Lower lobe of right lung (tissue), 2 donors: ENCODE results near the gene CRIP3. TPM values are rescaled to one million over a fixed set of nuclear protein-coding genes. Genes with fewer than 3 reads are reported as not detected.
A peak's percentile ranks its signal among the peaks of the same experiment; 100 is the strongest.

Experiments used
- ATAC-seq, 2 donors: fragments of 200-7000 bp; cut with Tn5 transposase; one replicate each; pipeline ENCODE4 v1.9.1; 2020 to 2022; ENCODE audit warnings: mild to moderate bottlenecking in 2 of 2, moderate library complexity in 2 of 2
- DNase-seq: peaks from one replicate; pipeline ENCODE4 v3.0.0-alpha.2; 2020
- H3K27ac ChIP-seq: fragments of 200-600 bp; one replicate; pipeline ENCODE4 v1.8.0; 2022
- H3K27me3 ChIP-seq: fragments of 200-600 bp; one replicate; pipeline ENCODE4 v1.8.0; 2022; ENCODE audit warnings: low read depth
- H3K36me3 ChIP-seq: fragments of 200-600 bp; one replicate; pipeline ENCODE4 v1.8.0; 2022; ENCODE audit warnings: mild to moderate bottlenecking
- H3K4me1 ChIP-seq: fragments of 200-600 bp; one replicate; pipeline ENCODE4 v1.8.0; 2022
- H3K4me3 ChIP-seq: fragments of 200-600 bp; one replicate; pipeline ENCODE4 v1.8.0; 2022; ENCODE audit warnings: mild to moderate bottlenecking
- H3K9me3 ChIP-seq: fragments of 200-600 bp; one replicate; pipeline ENCODE4 v1.8.0; 2022
- intact Hi-C: fragments of 100-400 bp; cut with DNase I; formaldehyde crosslinking; loops from one replicate; pipeline ENCODE4 v1.11.0; 2022
- total RNA-seq: library from RNA; stranded (reverse); fragmentation: NEBNext Ultra II Directional; extraction: Animal tissue kit (Norgen Biotek cat#: 25700); gene quantifications from one replicate; pipeline ENCODE4 v1.2.1, GENCODE V29; 2021
- TF ChIP-seq, protein P1 (sequence below): fragments of 200-600 bp; IDR thresholded peaks from one replicate; pipeline ENCODE4 v1.8.0; 2022; ENCODE audit warnings: antibody characterized with exemption, mild to moderate bottlenecking
- donor health status: DM: no; HTN: yes; CAD: no; lungs with severe emphysema.

Gene CRIP3
- total RNA-seq, 1 donor from 2014 or later, result 0.95 TPM

- H3K4me3 ChIP-seq, result no peak overlapping the region
- peaks cover 74% of the 10 kb centered on the region for H3K36me3 ChIP-seq
- ATAC-seq (no peak), DNase-seq (no peak)
- intact Hi-C loops, result no loop called here
- no peaks in the 10 kb centered on the region for H3K4me1 ChIP-seq
- TF ChIP-seq, protein P1, sequence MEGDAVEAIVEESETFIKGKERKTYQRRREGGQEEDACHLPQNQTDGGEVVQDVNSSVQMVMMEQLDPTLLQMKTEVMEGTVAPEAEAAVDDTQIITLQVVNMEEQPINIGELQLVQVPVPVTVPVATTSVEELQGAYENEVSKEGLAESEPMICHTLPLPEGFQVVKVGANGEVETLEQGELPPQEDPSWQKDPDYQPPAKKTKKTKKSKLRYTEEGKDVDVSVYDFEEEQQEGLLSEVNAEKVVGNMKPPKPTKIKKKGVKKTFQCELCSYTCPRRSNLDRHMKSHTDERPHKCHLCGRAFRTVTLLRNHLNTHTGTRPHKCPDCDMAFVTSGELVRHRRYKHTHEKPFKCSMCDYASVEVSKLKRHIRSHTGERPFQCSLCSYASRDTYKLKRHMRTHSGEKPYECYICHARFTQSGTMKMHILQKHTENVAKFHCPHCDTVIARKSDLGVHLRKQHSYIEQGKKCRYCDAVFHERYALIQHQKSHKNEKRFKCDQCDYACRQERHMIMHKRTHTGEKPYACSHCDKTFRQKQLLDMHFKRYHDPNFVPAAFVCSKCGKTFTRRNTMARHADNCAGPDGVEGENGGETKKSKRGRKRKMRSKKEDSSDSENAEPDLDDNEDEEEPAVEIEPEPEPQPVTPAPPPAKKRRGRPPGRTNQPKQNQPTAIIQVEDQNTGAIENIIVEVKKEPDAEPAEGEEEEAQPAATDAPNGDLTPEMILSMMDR, result no peak
- H3K27me3 ChIP-seq, result no peaks in the 10 kb centered on the region
- H3K9me3 ChIP-seq, result no peaks in the 10 kb centered on the region
- H3K27ac ChIP-seq, result no peak overlapping the region
These were observed 30.5 kb upstream of the CRIP3 start for GRCh38 chr6:43339168-43339567.

DNA sequence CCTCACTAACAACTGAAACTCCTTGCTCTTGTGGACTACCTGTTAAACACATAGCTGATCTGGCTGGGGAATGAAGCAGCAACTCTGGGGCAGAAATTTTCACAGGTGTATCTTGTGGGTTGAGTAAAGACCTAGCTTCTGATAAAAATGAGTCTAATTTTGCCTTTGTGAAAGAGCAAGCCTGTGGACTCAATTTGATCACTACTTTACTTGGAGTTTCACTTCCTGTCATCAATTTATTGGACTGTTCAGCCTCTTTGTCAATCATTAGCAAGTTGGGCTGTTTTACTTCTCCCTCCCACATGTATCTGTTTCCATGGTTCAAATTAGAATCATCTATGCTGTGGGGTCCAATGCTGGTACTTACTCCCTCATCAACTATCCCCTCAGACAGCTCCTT lies 29.6 kb upstream of the CRIP3 start:
- no peak overlapping the region for H3K4me3 ChIP-seq
- ATAC-seq, result no peak
- TF ChIP-seq, protein P1, result no peak
- intact Hi-C loops, result no loop called here
- H3K27ac ChIP-seq, result no peak overlapping the region
- H3K9me3 ChIP-seq, result no peaks in the 10 kb centered on the region
- H3K4me1 ChIP-seq, result no peaks in the 10 kb centered on the region
- H3K27me3 ChIP-seq, result no peaks in the 10 kb centered on the region
- peaks cover 64% of the 10 kb centered on the region for H3K36me3 ChIP-seq
- no peak for DNase-seq

- ATAC-seq (no peak), DNase-seq (no peak)
- H3K36me3 ChIP-seq, result peaks cover 46% of the 10 kb centered on the region
- H3K4me1 ChIP-seq, result peaks cover 4% of the 10 kb centered on the region
- intact Hi-C loops, result no loop called here
- no peaks in the 10 kb centered on the region for H3K27me3 ChIP-seq
- TF ChIP-seq, protein P1, result no peak
- no peaks in the 10 kb centered on the region for H3K9me3 ChIP-seq
- no peak overlapping the region for H3K27ac ChIP-seq
- no peak overlapping the region for H3K4me3 ChIP-seq
These were observed 27.8 kb upstream of the CRIP3 start for GRCh38 chr6:43336382-43336781.

- H3K27me3 ChIP-seq, result no peaks in the 10 kb centered on the region
- no peak overlapping the region for H3K27ac ChIP-seq
- DNase-seq (no peak), ATAC-seq (no peak)
- intact Hi-C loops, result no loop called here
- H3K36me3 ChIP-seq, result peaks cover 37% of the 10 kb centered on the region
- H3K4me1 ChIP-seq, result peaks cover 5% of the 10 kb centered on the region
- TF ChIP-seq, protein P1, result no peak
- no peak overlapping the region for H3K4me3 ChIP-seq
- H3K9me3 ChIP-seq, result no peaks in the 10 kb centered on the region
These were observed 26.8 kb upstream of the CRIP3 start for GRCh38 chr6:43335469-43335868.

GRCh38 chr6:43334466-43335095 lies 26.0 kb upstream of the CRIP3 start:
- no peak for DNase-seq
- H3K27me3 ChIP-seq, result no peaks in the 10 kb centered on the region
- peaks cover 5% of the 10 kb centered on the region for H3K4me1 ChIP-seq
- intact Hi-C loops, result no loop called here
- H3K36me3 ChIP-seq, result peaks cover 28% of the 10 kb centered on the region
- no peaks in the 10 kb centered on the region for H3K9me3 ChIP-seq
- no peak overlapping the region for H3K27ac ChIP-seq
- ATAC-seq, result peak; percentile 67 to 71
- TF ChIP-seq, protein P1, result peak; percentile 50
- H3K4me3 ChIP-seq, result no peak overlapping the region
